DMS79 treated with DMSO at 0.1 percent for 48 hours (cell line): ENCODE data around the gene FPR1.
A peak's percentile ranks its signal among the peaks of the same experiment; 100 is the strongest.

Experiments used
- DNase-seq: peaks from one replicate; lab custom pipeline; 2025; lab: John Stamatoyannopoulos, UW

The FPR1 gene

GRCh38 chr19:51735759-51736449, 15.8 kb downstream of the FPR1 start:
- no peak for DNase-seq

GRCh38 chr19:51733742-51734522, 17.7 kb downstream of the FPR1 start:
- no peak for DNase-seq

GRCh38 chr19:51729781-51730180, 21.9 kb downstream of the FPR1 start:
- no peak for DNase-seq

- DNase-seq: no peak
Measured at GRCh38 chr19:51727349-51727880, 24.3 kb downstream of the FPR1 start.

GRCh38 chr19:51726049-51726448, 25.6 kb downstream of the FPR1 start:
- DNase-seq: no peak

- DNase-seq: no peak
Measured at GRCh38 chr19:51724543-51724942, 27.1 kb downstream of the FPR1 start.

- DNase-seq: no peak
Measured at GRCh38 chr19:51722492-51722891, 29.2 kb downstream of the FPR1 start.

GRCh38 chr19:51721905-51722304, 29.8 kb downstream of the FPR1 start:
- DNase-seq: no peak

GRCh38 chr19:51719251-51719988, 32.3 kb downstream of the FPR1 start:
- DNase-seq: no peak

- DNase-seq: no peak
Measured at GRCh38 chr19:51716925-51717324, 34.8 kb downstream of the FPR1 start.

- DNase-seq: no peak
Measured at GRCh38 chr19:51715850-51716249, 35.8 kb downstream of the FPR1 start.

GRCh38 chr19:51714848-51715247, 36.8 kb downstream of the FPR1 start:
- no peak for DNase-seq

GRCh38 chr19:51713319-51714285, 38.1 kb downstream of the FPR1 start:
- DNase-seq: no peak

GRCh38 chr19:51712461-51713081, 39.1 kb downstream of the FPR1 start:
- peak; percentile 9 for DNase-seq

- no peak for DNase-seq
Measured at GRCh38 chr19:51711702-51712101, 40.0 kb downstream of the FPR1 start.

GRCh38 chr19:51710163-51710562, 41.5 kb downstream of the FPR1 start:
- no peak for DNase-seq

GRCh38 chr19:51709575-51709974, 42.1 kb downstream of the FPR1 start:
- no peak for DNase-seq

- DNase-seq: no peak
Measured at GRCh38 chr19:51708811-51709210, 42.9 kb downstream of the FPR1 start.

GRCh38 chr19:51706885-51707284, 44.8 kb downstream of the FPR1 start:
- DNase-seq: no peak

- DNase-seq: no peak
Measured at GRCh38 chr19:51706296-51706695, 45.4 kb downstream of the FPR1 start.

- no peak for DNase-seq
Measured at GRCh38 chr19:51704626-51705025, 47.1 kb downstream of the FPR1 start.
